Measurements from ENCODE around the gene SMARCA2.

SMARCA2 gene

DNA sequence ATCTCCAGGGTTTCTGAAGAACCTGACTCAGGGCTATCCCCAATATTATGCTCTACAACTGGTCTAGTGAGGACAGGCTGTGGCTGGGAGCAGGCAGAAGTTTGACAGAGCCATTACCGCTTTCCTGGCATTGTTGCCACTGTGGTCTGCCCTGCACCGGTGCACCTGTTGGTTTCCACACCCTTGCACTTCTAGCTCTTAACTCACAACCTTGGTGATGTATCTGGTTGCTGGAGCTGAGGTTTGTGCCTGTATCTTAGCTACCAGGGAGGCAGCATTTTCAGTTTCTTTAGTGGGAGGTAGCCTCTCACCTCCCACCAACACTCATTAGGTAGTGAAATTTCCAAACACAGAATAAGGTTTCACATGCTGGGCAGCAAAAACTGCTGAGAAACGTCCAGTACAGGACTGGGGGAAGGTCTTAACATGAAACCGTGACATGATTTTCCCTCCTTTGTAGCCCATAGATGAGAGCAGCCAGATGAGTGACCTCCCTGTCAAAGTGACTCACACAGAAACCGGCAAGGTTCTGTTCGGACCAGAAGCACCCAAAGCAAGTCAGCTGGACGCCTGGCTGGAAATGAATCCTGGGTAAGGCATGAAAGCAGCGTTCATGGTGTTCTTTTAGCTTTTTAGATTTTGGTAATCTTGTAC, 57.7 kb downstream of the SMARCA2 start:
- no peak for DNase-seq
- in situ Hi-C loops (cut with MboI; ENCODE audit: low pct_unique_long_range_greater_than_20kb, low sequenced_read_pairs), result no loop called here

DNA sequence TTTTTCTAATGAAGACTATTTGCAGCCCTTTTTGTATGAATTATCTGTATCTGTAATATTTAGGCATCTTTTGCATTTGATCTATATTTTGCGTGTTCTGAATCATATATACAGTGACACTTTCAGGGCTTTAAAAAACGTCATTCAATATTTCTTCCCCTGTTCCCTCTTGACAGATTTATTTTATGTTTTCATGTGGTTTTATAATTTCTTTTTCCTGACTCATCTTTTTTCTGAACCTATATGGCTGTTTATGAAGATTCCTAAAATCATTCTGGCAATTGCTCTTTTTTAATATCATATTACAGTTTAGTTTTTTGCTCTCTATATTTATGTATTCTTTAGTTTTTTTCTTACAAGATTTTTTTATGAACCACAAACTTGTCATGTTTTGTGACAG, 67.6 kb downstream of the SMARCA2 start:
- DNase-seq, result no peak
- in situ Hi-C loops (cut with MboI; ENCODE audit: low pct_unique_long_range_greater_than_20kb, low sequenced_read_pairs), result no loop called here

DNA sequence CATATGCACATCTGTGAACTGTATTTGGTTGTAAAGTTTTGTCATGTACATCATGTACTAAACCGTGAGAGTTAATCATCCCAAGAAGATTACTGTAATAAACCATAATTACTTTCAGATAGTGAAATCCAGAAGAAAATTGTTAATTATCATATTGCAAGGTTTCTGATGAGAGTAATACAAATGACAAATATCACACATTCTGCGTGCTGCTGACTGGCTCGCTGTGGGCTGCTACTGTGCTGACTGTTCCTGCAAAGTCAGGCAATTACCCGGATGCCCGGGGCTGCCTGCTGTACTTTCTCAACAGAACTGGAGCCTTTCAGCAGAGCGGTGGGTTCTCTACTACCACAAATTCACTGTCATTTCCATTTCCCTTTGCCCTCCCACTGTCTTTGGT, 68.3 kb downstream of the SMARCA2 start:
- in situ Hi-C loops (cut with MboI; ENCODE audit: low pct_unique_long_range_greater_than_20kb, low sequenced_read_pairs), result no loop called here

DNA sequence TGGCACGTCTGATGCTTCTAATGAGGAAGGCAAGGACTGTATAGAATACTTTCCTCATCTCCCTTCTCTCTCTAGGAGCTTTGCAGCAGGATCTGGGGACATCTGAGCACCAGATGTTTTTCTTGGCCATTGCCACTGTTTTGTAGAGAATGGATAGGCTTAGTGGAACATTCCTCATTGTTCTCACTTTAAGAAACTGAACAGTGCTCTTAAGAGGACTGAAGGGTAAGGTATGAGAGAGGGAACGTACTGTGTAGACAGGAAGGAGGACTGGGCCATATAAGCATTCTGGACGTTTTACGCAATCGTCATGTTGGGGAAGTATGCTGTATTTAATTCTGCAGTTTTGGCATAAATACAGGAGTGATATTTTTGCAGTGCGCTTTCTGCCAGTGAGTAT, 70.6 kb downstream of the SMARCA2 start:
- in situ Hi-C loops (cut with MboI; ENCODE audit: low pct_unique_long_range_greater_than_20kb, low sequenced_read_pairs), result no loop called here
- DNase-seq, result no peak

More for the DNA sequence above, 68.3 kb downstream of the SMARCA2 start:
- no peak for DNase-seq

DNA sequence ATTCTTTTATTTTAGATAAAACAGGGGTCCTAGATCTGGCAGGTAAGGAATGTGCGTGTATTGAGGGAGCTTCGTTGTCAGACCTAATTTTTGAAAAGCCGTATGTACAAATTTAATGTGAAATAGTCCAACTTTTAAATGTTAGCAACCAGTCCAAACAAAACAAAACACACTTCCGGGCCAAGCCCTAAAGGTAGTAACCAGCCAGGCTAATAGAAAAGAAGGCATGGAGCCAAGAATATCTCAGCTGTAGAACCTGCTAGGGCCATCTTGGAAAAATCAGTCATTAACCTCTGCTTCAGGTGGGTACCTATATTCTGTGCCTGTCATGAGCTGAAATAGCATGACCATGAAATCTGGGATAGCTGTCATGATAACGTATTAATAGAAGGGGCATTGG, 71.0 kb downstream of the SMARCA2 start:
- DNase-seq, result no peak
- in situ Hi-C loops (cut with MboI; ENCODE audit: low pct_unique_long_range_greater_than_20kb, low sequenced_read_pairs), result no loop called here

DNA sequence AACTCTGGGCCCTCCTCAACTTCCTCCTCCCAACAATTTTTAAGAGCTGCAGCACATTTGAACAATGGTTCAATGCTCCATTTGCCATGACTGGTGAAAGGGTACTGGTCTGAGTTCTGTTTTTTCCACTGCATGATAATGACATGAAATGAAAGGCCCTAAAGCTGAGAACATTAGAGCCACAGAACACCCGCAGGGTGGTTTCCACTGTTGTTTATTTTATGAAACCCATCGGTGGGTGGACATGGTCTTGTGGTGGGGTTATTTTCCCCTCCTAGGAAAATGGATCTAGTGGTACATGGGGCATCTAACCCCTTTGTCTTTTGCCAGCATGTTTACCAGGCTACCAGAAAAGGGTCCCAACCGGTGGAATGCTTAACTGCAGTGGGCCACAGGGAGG, 71.8 kb downstream of the SMARCA2 start:
- in situ Hi-C loops (cut with MboI; ENCODE audit: low pct_unique_long_range_greater_than_20kb, low sequenced_read_pairs), result no loop called here

DNA sequence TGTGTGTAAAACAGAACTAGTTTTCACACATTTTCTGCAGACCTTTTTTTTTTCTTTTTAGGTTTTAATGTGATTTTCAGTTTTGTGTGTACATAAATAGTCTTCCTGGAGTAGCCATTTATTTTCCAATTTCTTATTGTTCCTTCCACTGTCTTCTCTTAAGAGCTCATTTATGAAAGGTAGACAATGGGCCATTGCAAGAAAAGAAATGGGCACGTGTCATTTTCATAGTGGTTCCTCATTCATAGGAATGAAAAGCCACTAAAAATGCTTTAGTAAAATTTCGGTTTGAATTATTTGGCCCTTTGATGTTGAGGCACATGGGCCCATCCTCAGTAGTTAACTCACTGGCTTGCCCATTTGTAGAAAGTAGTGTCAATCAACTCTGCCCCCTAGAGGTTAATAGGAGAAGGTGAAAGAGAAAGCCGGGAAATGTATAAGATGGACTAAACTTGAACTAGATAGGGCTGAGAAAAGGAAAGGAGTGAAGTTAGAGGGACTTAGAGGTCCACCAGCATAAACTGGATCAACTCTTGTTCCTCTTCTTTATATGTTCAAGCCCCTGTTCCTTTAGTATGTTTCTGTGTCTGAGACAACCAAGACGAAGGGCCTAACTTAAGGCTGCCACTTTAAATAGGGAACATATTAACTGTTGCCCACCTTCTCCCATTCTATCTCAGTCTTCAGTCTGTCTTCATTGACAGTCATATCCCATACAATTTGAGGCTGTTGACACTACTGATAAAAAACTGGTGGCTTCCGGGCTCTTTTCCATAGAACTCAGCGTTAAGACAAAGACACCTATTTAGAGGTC, 72.6 kb downstream of the SMARCA2 start:
- DNase-seq, result peak; percentile 62
- in situ Hi-C loops (cut with MboI; ENCODE audit: low pct_unique_long_range_greater_than_20kb, low sequenced_read_pairs), result no loop called here

More for the DNA sequence above, 71.8 kb downstream of the SMARCA2 start:
- no peak for DNase-seq

DNA sequence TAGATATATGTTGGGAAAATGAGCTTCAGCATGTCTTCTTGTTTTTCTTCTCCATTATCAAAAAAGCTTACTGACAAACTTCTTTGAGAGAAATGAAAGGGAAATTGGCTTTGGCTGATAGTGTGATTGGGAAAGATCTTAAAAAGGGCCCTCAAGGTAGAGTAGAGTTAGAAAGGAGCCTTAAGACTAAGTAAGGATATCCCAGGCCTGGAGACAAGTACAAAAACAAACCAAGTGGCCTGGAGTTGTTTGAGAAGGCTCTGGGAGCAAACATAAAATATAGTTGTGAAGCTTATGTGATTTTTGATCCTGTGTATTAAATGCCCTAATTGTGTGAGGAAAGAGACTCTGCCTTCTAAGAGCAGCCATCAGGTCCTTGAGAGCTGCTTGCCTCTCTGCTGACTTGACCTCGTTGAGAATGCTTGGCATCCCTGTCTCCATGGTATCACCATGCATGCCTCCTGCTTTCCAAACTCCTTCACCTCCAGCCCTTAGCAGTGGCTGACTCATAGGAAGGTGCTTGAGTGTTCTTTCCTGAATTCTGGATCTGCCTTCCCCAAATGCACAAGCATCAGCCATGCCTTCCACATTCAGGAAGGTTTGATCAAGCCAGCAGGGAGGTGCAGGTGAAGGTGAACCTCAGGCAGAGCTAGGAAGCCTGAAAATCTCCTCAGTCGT, 78.9 kb downstream of the SMARCA2 start:
- DNase-seq, result no peak
- in situ Hi-C loops (cut with MboI; ENCODE audit: low pct_unique_long_range_greater_than_20kb, low sequenced_read_pairs), result no loop called here

DNA sequence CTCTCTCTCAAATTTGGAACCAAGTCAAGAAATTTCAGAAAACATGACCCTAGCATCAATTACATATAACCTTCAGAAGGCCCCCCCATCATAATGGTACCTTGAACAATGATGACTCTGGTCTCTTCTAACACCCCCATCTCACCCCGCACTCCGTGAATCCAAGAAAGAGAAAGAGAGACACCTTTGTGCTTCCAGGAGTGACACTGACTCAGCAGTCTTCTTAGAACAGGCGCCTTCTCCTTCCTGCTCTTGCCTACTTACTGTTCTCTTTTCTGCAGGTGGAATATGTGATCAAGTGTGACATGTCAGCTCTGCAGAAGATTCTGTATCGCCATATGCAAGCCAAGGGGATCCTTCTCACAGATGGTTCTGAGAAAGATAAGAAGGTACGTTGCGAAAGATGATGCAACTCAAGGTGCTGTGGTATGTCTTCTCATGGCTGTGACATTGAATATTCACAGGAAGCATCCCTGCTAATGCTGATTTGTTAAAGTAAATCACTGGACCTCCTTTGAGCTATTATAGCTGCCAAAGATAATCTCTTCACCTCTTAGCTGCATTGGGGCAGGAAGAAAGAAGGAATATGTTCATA, 81.3 kb downstream of the SMARCA2 start:
- in situ Hi-C loops (cut with MboI; ENCODE audit: low pct_unique_long_range_greater_than_20kb, low sequenced_read_pairs), result no loop called here
- DNase-seq, result no peak

DNA sequence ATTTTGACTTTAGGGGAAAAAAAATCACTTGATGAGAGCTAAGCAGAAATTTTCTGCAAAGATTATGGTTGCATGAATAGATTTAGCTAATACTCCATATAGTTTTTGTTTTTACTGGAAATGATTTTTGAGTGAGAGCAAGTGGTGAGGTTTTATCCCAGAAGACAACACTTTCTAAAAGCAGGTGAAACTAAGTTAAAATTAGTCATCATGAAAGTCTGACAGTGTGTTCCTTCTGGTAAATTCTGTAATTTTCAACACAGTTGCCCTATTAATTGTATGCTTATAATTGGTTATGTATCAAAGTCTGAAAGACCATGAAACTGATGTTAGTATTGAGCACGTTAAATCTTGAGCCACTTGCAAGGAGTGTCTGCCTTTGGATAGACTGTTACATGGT, 91.5 kb downstream of the SMARCA2 start:
- DNase-seq, result no peak
- in situ Hi-C loops (cut with MboI; ENCODE audit: low pct_unique_long_range_greater_than_20kb, low sequenced_read_pairs), result no loop called here

DNA sequence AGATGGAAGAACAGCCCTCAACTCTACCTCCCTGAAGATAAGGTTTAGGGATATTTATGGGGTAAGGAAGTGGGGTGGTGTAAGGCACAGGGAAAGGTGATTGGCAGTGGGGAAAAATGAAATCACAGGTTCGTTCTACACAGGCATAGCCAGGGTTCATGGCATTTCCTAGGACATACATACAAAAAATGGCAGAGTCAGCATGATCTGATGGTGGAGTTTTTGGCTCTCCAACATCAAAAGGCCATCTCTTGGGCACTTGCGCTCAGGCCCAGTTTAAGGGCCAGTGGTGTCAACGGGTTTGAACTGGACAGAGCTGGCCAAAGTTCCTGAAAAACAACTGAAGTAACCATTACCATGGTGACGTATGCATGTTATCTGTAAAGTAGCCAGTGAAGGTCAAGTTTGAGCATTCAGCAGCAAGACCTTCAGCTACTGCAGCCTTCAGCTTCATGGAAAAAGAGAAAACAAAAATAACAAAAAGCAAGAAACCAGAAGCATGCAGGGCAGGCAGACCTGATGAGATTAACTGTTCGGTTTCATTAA, 92.8 kb downstream of the SMARCA2 start:
- no peak for DNase-seq
- in situ Hi-C loops (cut with MboI; ENCODE audit: low pct_unique_long_range_greater_than_20kb, low sequenced_read_pairs), result no loop called here

DNA sequence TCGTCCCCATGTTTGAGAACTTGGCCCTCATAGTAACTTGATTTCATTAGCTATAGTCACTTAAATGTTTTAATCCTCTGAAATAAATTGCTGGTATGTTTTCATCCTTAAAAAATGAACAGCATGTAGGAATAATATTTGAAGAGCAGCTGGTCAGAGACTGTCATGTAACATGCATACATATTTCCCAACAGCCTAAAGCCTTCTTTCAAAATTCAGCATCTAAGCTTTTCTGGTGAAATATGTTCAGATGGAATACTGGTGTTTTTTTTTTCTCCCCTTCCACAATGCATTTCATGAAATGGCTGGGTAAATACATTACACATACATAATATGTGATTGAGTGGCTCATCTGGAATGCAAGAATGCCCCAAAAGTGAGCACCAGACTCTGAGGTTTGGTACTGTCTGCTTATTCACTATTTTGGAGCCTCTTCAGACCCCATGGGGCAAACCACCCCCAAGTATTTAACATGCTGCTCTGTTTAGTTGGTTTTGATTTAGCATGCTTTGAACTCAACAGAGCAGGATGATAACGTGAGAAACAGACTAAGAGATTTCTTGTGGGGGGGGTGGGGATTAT, 94.0 kb downstream of the SMARCA2 start:
- in situ Hi-C loops (cut with MboI; ENCODE audit: low pct_unique_long_range_greater_than_20kb, low sequenced_read_pairs), result no loop called here
- DNase-seq, result no peak

DNA sequence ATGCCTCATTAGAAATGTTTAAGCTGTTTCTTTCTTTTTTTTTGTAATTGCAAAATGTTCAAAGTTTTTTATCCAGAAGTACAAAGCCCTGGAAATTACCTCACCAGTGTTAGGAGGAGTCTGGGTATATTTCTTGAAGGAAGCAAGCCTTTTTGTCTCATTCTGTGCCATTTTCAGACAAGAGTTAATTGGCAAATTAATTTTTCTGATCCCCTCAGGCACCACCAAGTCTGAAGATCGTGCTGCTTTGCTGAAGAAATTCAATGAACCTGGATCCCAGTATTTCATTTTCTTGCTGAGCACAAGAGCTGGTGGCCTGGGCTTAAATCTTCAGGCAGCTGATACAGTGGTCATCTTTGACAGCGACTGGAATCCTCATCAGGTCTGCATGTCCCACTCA, 94.9 kb downstream of the SMARCA2 start:
- no peak for DNase-seq
- in situ Hi-C loops (cut with MboI; ENCODE audit: low pct_unique_long_range_greater_than_20kb, low sequenced_read_pairs), result no loop called here

DNA sequence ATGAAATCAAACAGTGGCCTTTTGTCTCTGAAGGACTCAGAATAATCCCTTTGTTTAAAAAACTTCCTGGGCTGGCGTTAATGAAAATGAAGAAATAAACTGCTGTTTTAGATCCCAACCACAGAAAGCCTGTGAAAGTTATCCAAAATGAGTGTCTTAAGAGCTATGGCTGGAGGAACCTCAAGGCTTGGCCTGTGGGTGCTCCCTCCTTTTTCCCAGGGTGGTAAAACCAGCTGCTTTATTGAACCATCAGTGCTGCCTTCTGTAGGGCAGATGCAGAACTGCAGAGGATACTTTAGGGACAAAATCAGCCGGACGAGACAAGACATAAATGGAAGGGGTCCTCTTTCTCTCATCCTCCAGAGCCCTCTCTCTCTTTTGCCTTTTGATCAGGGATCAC, 100.9 kb downstream of the SMARCA2 start:
- in situ Hi-C loops (cut with MboI; ENCODE audit: low pct_unique_long_range_greater_than_20kb, low sequenced_read_pairs), result no loop called here
- peak; percentile 33 for DNase-seq

DNA sequence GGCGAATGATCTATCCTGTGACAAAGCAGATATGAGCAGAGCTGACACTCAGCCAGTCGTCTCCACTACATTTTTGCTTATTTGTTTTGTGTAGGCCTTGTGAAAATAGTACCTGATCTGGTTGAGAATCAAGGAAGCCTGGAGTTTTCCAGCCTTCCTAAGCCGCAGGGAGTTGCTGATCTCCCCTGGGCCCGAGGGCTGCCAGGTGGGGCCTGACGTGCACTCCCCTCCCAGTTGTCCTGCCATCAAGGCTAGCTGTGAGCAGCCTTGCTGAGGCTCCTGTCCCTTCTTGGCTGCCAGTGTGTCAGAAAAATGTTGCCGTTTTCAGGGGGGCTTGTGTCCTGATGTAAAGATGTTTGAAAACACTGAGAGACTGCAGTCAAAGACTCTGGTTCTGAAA, 102.4 kb downstream of the SMARCA2 start:
- no peak for DNase-seq
- in situ Hi-C loops (cut with MboI; ENCODE audit: low pct_unique_long_range_greater_than_20kb, low sequenced_read_pairs), result no loop called here

DNA sequence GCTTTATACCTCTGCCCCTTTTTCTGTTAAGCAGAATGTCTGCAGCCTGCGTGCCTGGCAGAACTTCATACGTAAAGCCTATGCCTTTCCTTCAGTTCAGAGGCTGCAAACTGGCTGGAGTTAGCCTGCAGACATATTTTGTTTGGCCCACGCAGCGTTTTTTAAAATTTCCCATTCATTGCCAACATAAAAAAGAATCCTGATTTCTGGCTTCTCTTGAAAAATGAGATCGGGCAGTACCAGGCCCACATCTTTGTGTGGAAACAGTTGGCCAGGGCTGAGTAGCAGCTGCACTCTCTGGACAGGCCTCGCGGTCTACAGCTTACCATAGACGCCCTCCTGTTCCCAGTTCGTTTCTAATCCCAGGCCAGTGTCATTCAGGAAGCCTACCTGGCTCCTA, 104.4 kb downstream of the SMARCA2 start:
- no peak for DNase-seq
- in situ Hi-C loops (cut with MboI; ENCODE audit: low pct_unique_long_range_greater_than_20kb, low sequenced_read_pairs), result no loop called here

DNA sequence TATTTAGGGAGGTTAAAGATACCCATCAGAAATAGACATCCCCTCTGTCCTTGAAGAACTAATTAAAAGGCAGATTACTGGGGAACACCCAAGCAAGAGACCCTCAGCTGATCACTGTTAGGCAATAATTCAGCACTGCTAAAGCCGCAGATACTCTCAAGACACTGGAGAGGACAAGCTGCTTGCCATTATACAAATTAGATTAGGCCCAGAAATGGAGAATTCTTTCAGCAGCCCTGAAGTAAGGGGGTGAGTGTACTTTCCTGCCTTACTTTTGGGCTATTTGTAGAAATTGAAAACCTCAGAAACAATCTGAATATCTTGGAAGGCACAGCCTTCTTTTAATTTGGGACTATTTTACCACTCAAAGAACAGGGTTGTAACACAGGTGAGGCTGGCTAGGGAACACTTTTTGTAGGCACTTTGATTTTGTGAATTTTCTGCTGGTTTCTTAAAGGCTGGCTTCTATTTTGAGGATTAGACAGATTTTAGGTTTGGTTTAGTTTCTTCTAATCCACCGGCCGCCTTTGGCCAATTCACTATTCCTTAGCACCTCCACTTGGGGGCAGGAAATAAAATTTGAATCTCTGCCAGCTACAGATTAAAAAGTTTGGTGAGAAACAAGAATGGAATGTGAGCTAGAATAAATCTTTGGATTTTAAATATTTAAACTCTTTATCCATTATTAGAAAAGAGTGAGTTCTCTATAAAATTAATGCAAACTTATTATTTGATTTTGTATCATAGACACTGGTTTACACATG, 106.0 kb downstream of the SMARCA2 start:
- in situ Hi-C loops (cut with MboI; ENCODE audit: low pct_unique_long_range_greater_than_20kb, low sequenced_read_pairs), result no loop called here
- no peak for DNase-seq

DNA sequence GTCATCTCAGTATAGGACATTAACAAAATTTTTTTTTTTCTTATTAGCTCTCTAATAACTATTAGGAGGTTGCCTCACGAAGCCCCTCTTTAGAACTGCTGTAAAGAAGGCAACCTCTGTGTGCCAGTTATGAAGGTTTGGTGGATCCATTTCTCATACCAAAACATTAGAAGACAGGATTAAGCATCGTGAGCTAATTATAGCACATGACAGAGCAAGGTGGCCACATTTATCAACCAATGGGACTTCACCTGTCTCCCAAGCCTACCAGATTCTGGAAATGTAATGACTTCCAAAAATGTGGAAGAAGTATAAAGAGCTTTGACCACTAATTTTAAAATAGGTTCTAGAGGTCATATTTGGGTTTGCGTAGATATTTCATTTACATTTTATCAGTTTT, 107.2 kb downstream of the SMARCA2 start:
- in situ Hi-C loops (cut with MboI; ENCODE audit: low pct_unique_long_range_greater_than_20kb, low sequenced_read_pairs), result no loop called here
- no peak for DNase-seq

DNA sequence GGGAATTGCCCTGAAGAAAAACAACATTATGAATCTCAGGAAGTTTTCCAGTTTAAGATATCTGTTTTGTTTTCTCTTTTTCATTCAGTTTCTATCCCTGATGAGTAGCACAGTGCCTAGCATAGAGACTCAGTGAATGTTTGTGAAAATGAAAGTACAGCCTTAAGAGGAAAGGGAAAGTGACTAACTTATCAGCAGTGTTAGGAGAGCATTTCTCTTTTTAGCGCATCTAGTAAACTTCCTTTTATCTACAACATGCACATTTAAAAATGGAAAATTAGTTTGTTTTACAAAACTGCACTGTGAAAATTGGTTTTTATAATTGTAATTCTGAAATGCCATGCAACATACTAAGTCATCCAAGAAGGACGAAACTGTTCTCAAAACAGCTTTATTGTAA, 110.8 kb downstream of the SMARCA2 start:
- DNase-seq, result no peak
- in situ Hi-C loops (cut with MboI; ENCODE audit: low pct_unique_long_range_greater_than_20kb, low sequenced_read_pairs), result no loop called here

Measured in KBM-7 (cell line).